K562 (cell line): ENCODE results near the gene CDK1.

Experiments
- AFF4 ChIP-seq: sonication (generic); formaldehyde crosslinking; IDR thresholded peaks from 2 replicates; pipeline ENCODE4 v1.8.0; 2023; ENCODE audit warnings: mild to moderate bottlenecking, missing genetic modification reagents
- ATF3 ChIP-seq, 2 experiments: fragments of 450-650 bp in 1 of 2; sonication (generic) in 1 of 2; formaldehyde crosslinking in 1 of 2; IDR thresholded peaks in 1 of 2; conservative IDR thresholded peaks in 1 of 2; 2 replicates each; pipeline versions ENCODE4 v1.6.1 to v1.8.1; 2016 to 2023; ENCODE audit warnings: mild to moderate bottlenecking in 2 of 2, moderate library complexity in 2 of 2, inconsistent platforms in 1 of 2, missing genetic modification reagents in 1 of 2
- E2F4 ChIP-seq: sonication (generic); formaldehyde crosslinking; IDR thresholded peaks from 2 replicates; pipeline ENCODE4 v1.8.0; 2022; ENCODE audit warnings: mild to moderate bottlenecking, low read depth, missing genetic modification reagents
- FOSL1 ChIP-seq: fragments of 200-800 bp; sonication (Bioruptor generic); conservative IDR thresholded peaks from 2 replicates; pipeline ENCODE4 v1.6.1; 2016; ENCODE audit warnings: missing genetic modification characterization, missing compliant biosample characterization
- FOXM1 ChIP-seq, 2 experiments: fragments of 450-650 bp in 1 of 2; sonication (generic) in 1 of 2; formaldehyde crosslinking in 1 of 2; IDR thresholded peaks; 2 replicates each; pipeline versions ENCODE4 v1.6.1 to v1.9.0; 2017 to 2022; ENCODE audit warnings: low read depth in 2 of 2, mild to moderate bottlenecking in 2 of 2, missing genetic modification reagents in 1 of 2, moderate library complexity in 1 of 2
- KDM1A ChIP-seq, 2 experiments: fragments of 450-650 bp; IDR thresholded peaks; 2 replicates each; pipeline ENCODE4 v1.6.1; 2016; ENCODE audit warnings: mild to moderate bottlenecking in 2 of 2
- KLF13 ChIP-seq: fragments of 450-650 bp; IDR thresholded peaks from 2 replicates; pipeline ENCODE4 v1.6.1; 2016; ENCODE audit warnings: missing genetic modification characterization, low read depth, mild to moderate bottlenecking, missing compliant biosample characterization, moderate library complexity, borderline replicate concordance
- KLF16 ChIP-seq: IDR thresholded peaks from 2 replicates; pipeline ENCODE4 v1.6.1; 2016; ENCODE audit warnings: antibody characterized with exemption
- MEF2A ChIP-seq: IDR thresholded peaks from 2 replicates; pipeline ENCODE4 v1.6.1; 2011; ENCODE audit warnings: low read depth, mild to moderate bottlenecking, low read length, moderate library complexity; ENCODE audit not compliant: control insufficient read depth
- MYC ChIP-seq, 2 experiments: fragments of 250-450 bp in 1 of 2; sonication (Bioruptor Pico) in 1 of 2; IDR thresholded peaks; 2 replicates each; pipeline versions ENCODE4 v1.5.1 to v1.6.1; 2012 to 2021; ENCODE audit warnings: low read depth in 2 of 2, borderline replicate concordance in 1 of 2, improper control_type of control experiment in 1 of 2, low read length in 1 of 2, mild to moderate bottlenecking in 1 of 2, moderate library complexity in 1 of 2
- REST ChIP-seq, 2 experiments: fragments of 450-650 bp; formaldehyde crosslinking in 1 of 2; IDR thresholded peaks; 2 replicates each; pipeline versions ENCODE4 v1.4.0 to v1.6.1; 2014 to 2020; ENCODE audit warnings: mild to moderate bottlenecking in 2 of 2, borderline replicate concordance in 1 of 2, low read depth in 1 of 2
- ZNF354B ChIP-seq: fragments of 250-450 bp; sonication (Bioruptor Pico); IDR thresholded peaks from 2 replicates; pipeline ENCODE4 v1.4.0; 2020
- TF ChIP-seq, protein P1 (sequence below): sonication (generic); formaldehyde crosslinking; IDR thresholded peaks from 2 replicates; pipeline ENCODE4 v1.4.0; 2020; ENCODE audit warnings: mild to moderate bottlenecking, missing genetic modification reagents
- TF ChIP-seq, protein P2 (sequence below), 3 experiments: IDR thresholded peaks in 2 of 3; conservative IDR thresholded peaks in 1 of 3; 2 replicates each; pipeline ENCODE4 v1.5.1; 2011 to 2012; ENCODE audit warnings: low read length in 3 of 3, mild to moderate bottlenecking in 3 of 3, control low read depth in 2 of 3, improper control_type of control experiment in 1 of 3, inconsistent platforms in 1 of 3, low read depth in 1 of 3, mixed read lengths in 1 of 3, moderate library complexity in 1 of 3; ENCODE audit not compliant: insufficient read depth in 2 of 3

GRCh38 chr10:60806921-60807320 is 28.6 kb downstream of the CDK1 start:
- TF ChIP-seq KLF16 (no peak), FOXM1 (IDR thresholded peaks at IDR 0.05; ENCODE audit: low read depth) (no peak), FOXM1 (CRISPR knock-in tag; IDR thresholded peaks at IDR 0.05; ENCODE audit: low read depth) (no peak), KLF13 (tag) (no peak), MEF2A (no peak), ZNF354B (no peak), ATF3 (IDR thresholded peaks at IDR 0.05) (no peak), ATF3 (CRISPR knock-in tag; conservative IDR thresholded peaks at IDR 0.05) (no peak), AFF4 (CRISPR knock-in tag) (no peak), E2F4 (CRISPR knock-in tag) (no peak), REST (IDR thresholded peaks at IDR 0.05; ENCODE audit: borderline replicate concordance) (no peak), REST (CRISPR knock-in tag; IDR thresholded peaks at IDR 0.05; ENCODE audit: low read depth) (no peak), KDM1A (IDR thresholded peaks at IDR 0.05) (no peak), FOSL1 (tag) (no peak), MYC (IDR thresholded peaks at IDR 0.05; ENCODE audit: low read depth, low read length) (no peak), MYC (CRISPR knock-in tag; IDR thresholded peaks at IDR 0.05; ENCODE audit: borderline replicate concordance, low read depth) (no peak)
- TF ChIP-seq, protein P1, sequence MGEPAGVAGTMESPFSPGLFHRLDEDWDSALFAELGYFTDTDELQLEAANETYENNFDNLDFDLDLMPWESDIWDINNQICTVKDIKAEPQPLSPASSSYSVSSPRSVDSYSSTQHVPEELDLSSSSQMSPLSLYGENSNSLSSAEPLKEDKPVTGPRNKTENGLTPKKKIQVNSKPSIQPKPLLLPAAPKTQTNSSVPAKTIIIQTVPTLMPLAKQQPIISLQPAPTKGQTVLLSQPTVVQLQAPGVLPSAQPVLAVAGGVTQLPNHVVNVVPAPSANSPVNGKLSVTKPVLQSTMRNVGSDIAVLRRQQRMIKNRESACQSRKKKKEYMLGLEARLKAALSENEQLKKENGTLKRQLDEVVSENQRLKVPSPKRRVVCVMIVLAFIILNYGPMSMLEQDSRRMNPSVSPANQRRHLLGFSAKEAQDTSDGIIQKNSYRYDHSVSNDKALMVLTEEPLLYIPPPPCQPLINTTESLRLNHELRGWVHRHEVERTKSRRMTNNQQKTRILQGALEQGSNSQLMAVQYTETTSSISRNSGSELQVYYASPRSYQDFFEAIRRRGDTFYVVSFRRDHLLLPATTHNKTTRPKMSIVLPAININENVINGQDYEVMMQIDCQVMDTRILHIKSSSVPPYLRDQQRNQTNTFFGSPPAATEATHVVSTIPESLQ (CRISPR knock-in tag): no peak
- TF ChIP-seq, protein P2, sequence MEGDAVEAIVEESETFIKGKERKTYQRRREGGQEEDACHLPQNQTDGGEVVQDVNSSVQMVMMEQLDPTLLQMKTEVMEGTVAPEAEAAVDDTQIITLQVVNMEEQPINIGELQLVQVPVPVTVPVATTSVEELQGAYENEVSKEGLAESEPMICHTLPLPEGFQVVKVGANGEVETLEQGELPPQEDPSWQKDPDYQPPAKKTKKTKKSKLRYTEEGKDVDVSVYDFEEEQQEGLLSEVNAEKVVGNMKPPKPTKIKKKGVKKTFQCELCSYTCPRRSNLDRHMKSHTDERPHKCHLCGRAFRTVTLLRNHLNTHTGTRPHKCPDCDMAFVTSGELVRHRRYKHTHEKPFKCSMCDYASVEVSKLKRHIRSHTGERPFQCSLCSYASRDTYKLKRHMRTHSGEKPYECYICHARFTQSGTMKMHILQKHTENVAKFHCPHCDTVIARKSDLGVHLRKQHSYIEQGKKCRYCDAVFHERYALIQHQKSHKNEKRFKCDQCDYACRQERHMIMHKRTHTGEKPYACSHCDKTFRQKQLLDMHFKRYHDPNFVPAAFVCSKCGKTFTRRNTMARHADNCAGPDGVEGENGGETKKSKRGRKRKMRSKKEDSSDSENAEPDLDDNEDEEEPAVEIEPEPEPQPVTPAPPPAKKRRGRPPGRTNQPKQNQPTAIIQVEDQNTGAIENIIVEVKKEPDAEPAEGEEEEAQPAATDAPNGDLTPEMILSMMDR (IDR thresholded peaks at IDR 0.05 in 2 of 3, conservative IDR thresholded peaks at IDR 0.05 in 1 of 3; ENCODE audit: insufficient read depth in 2 of 3, low read depth in 1 of 3, low read length in 3 of 3): no peak
